Muscle of leg (tissue), 11 donors: ENCODE results near the gene C2orf68. TPM values are rescaled to one million over a fixed set of nuclear protein-coding genes. Genes with fewer than 3 reads are reported as not detected.
A peak's percentile ranks its signal among the peaks of the same experiment; 100 is the strongest.
"Not testable (repeated sequence)": the region's sequence is repeated elsewhere in the genome, so short reads cannot be mapped to it uniquely, and the experiment has no call there.

Source experiments
- DNase-seq: peaks from one replicate; pipeline ENCODE4 v3.0.0; 2013
- H3K27ac ChIP-seq: one replicate; pipeline ENCODE4 v1.5.1; 2013; ENCODE audit warnings: mild to moderate bottlenecking, low read length, control low read depth
- H3K27me3 ChIP-seq: one replicate; pipeline ENCODE4 v1.6.1; 2013; ENCODE audit warnings: low read length; ENCODE audit not compliant: control insufficient read depth, insufficient read depth
- H3K36me3 ChIP-seq: one replicate; pipeline ENCODE4 v1.6.1; 2013; ENCODE audit warnings: low read length; ENCODE audit not compliant: control insufficient read depth, insufficient read depth
- H3K4me1 ChIP-seq: one replicate; pipeline ENCODE4 v1.6.1; 2013; ENCODE audit warnings: low read length; ENCODE audit not compliant: control insufficient read depth, insufficient read depth
- H3K4me3 ChIP-seq: one replicate; pipeline ENCODE4 v1.5.1; 2013; ENCODE audit warnings: low read length, control low read depth
- H3K9me3 ChIP-seq: replicated peaks from 2 replicates; pipeline ENCODE4 v1.6.1; 2013; ENCODE audit warnings: low read depth, low read length; ENCODE audit not compliant: control insufficient read depth
- WGBS: methylation state at CpG from one replicate; pipeline ENCODE4 v1.1.5; 2013; ENCODE audit warnings: missing lambda C conversion rate; ENCODE audit not compliant: insufficient coverage; 5-methylcytosine and 5-hydroxymethylcytosine counted together
- polyA plus RNA-seq, 8 donors: library from polyadenylated mRNA; unstranded; fragments of 120-200 nt; gene quantifications; one replicate each; pipeline versions ENCODE4 v1.2.1 to v1.2.3, GENCODE V29; 2013; ENCODE audit warnings: inconsistent platforms in 1 of 8, low replicate concordance in 1 of 8; ENCODE audit not compliant: insufficient read length in 8 of 8, insufficient read depth in 1 of 8
- total RNA-seq: library from RNA; stranded (reverse); fragments of 120-200 nt; gene quantifications from one replicate; pipeline ENCODE4 v1.2.4, GENCODE V29; 2013

The C2orf68 gene
- total and polyA plus RNA-seq, 9 donors: 29.2 to 55.4 (median 44.7) TPM

GRCh38 chr2:85593023-85593422, 18.8 kb downstream of the C2orf68 start:
- H3K4me1 ChIP-seq: peaks cover 50% of the 10 kb centered on the region
- H3K27me3 ChIP-seq: no peaks in the 10 kb centered on the region
- H3K27ac ChIP-seq: no peak overlapping the region
- DNase-seq: peak; percentile 3
- no peak overlapping the region for H3K4me3 ChIP-seq
- peaks cover 16% of the 10 kb centered on the region for H3K36me3 ChIP-seq
- WGBS: 59% methylated on average over 3 of the region's 3 CpGs
- no peaks in the 10 kb centered on the region for H3K9me3 ChIP-seq

GRCh38 chr2:85592299-85592698, 19.6 kb downstream of the C2orf68 start:
- Histone ChIP-seq H3K36me3 (peaks cover 11% of the 10 kb centered on the region), H3K4me1 (peaks cover 51% of the 10 kb centered on the region)
- 86% methylated on average over 1 of the region's 9 CpGs for WGBS
- H3K27ac ChIP-seq, DNase-seq, H3K9me3 ChIP-seq, H3K27me3 ChIP-seq, H3K4me3 ChIP-seq: not testable (repeated sequence)

- WGBS: 76% methylated on average over 10 of the region's 12 CpGs
- Histone ChIP-seq H3K27me3 (no peaks in the 10 kb centered on the region), H3K4me3 (no peak overlapping the region), H3K4me1 (peaks cover 46% of the 10 kb centered on the region), H3K36me3 (peaks cover 4% of the 10 kb centered on the region), H3K27ac (peak overlapping the region; percentile 29), H3K9me3 (no peaks in the 10 kb centered on the region)
- no peak for DNase-seq
These were observed 20.3 kb downstream of the C2orf68 start for GRCh38 chr2:85591563-85591962.

- peaks cover 4% of the 10 kb centered on the region for H3K36me3 ChIP-seq
- 73% methylated on average over 2 of the region's 2 CpGs for WGBS
- peaks cover 48% of the 10 kb centered on the region for H3K4me1 ChIP-seq
- no peak overlapping the region for H3K4me3 ChIP-seq
- no peaks in the 10 kb centered on the region for H3K9me3 ChIP-seq
- H3K27ac ChIP-seq: peak overlapping the region; percentile 74
- H3K27me3 ChIP-seq: no peaks in the 10 kb centered on the region
- no peak for DNase-seq
These were observed 20.9 kb downstream of the C2orf68 start for GRCh38 chr2:85590950-85591349.

GRCh38 chr2:85589982-85590791, 21.7 kb downstream of the C2orf68 start:
- Histone ChIP-seq H3K9me3 (no peaks in the 10 kb centered on the region), H3K4me3 (no peak overlapping the region), H3K4me1 (peaks cover 56% of the 10 kb centered on the region), H3K36me3 (peaks cover 4% of the 10 kb centered on the region), H3K27me3 (no peaks in the 10 kb centered on the region), H3K27ac (peak overlapping the region; percentile 74)
- WGBS: 70% methylated on average over 4 of the region's 7 CpGs
- peak; percentile 54 for DNase-seq

- peaks cover 4% of the 10 kb centered on the region for H3K36me3 ChIP-seq
- WGBS: 71% methylated on average over 1 of the region's 4 CpGs
- peak overlapping the region; percentile 62 for H3K27ac ChIP-seq
- no peaks in the 10 kb centered on the region for H3K27me3 ChIP-seq
- H3K4me3 ChIP-seq: no peak overlapping the region
- H3K4me1 ChIP-seq: peaks cover 55% of the 10 kb centered on the region
- DNase-seq: peak; percentile 47
- H3K9me3 ChIP-seq: no peaks in the 10 kb centered on the region
These were observed 22.7 kb downstream of the C2orf68 start for GRCh38 chr2:85589181-85589580.

- Histone ChIP-seq H3K27ac (no peak overlapping the region), H3K4me3 (no peak overlapping the region), H3K27me3 (no peaks in the 10 kb centered on the region), H3K4me1 (peaks cover 56% of the 10 kb centered on the region), H3K9me3 (no peaks in the 10 kb centered on the region), H3K36me3 (peaks cover 4% of the 10 kb centered on the region)
- no peak for DNase-seq
- 78% methylated on average over 3 of the region's 4 CpGs for WGBS
These were observed 23.2 kb downstream of the C2orf68 start for GRCh38 chr2:85588645-85589044.

- no peaks in the 10 kb centered on the region for H3K9me3 ChIP-seq
- no peak overlapping the region for H3K27ac ChIP-seq
- 43% methylated on average over 3 of the region's 4 CpGs for WGBS
- DNase-seq: no peak
- peaks cover 56% of the 10 kb centered on the region for H3K4me1 ChIP-seq
- H3K27me3 ChIP-seq: no peaks in the 10 kb centered on the region
- H3K36me3 ChIP-seq: peaks cover 4% of the 10 kb centered on the region
- no peak overlapping the region for H3K4me3 ChIP-seq
These were observed 23.6 kb downstream of the C2orf68 start for GRCh38 chr2:85588236-85588635.

GRCh38 chr2:85585781-85586105, 26.1 kb downstream of the C2orf68 start:
- Histone ChIP-seq H3K9me3 (no peaks in the 10 kb centered on the region), H3K27me3 (no peaks in the 10 kb centered on the region), H3K27ac (peak overlapping the region; percentile 90), H3K4me1 (peaks cover 44% of the 10 kb centered on the region), H3K36me3 (no peaks in the 10 kb centered on the region), H3K4me3 (no peak overlapping the region)
- no peak for DNase-seq
- 86% methylated on average over 1 of the region's 1 CpG for WGBS

GRCh38 chr2:85584857-85585780, 26.7 kb downstream of the C2orf68 start:
- Histone ChIP-seq H3K4me3 (peak overlapping the region; percentile 51), H3K4me1 (peaks cover 43% of the 10 kb centered on the region), H3K36me3 (no peaks in the 10 kb centered on the region), H3K9me3 (no peaks in the 10 kb centered on the region), H3K27ac (peak overlapping the region; percentile 90), H3K27me3 (no peaks in the 10 kb centered on the region)
- 55% methylated on average over 4 of the region's 9 CpGs for WGBS
- DNase-seq: peak; percentile 54
